ENCODE measurements around the gene CYP4F8. TPM values are rescaled to one million over a fixed set of nuclear protein-coding genes. Genes with fewer than 3 reads are reported as not detected.

CYP4F8 gene
- polyA plus RNA-seq, 1 donor = 0.08 TPM

Other genes with a start within 250 kb of the CYP4F8 start
- 32.7 TPM for gene AKAP8, start 235.4 kb upstream of the CYP4F8 start, polyA plus RNA-seq (ENCODE audit: insufficient read length)
- gene AKAP8L, start 196.2 kb upstream of the CYP4F8 start, polyA plus RNA-seq (ENCODE audit: insufficient read length) = 119 TPM
- 25.7 TPM for gene WIZ, start 165.3 kb upstream of the CYP4F8 start, polyA plus RNA-seq (ENCODE audit: insufficient read length)
- 1.1 TPM for gene RASAL3, start 150.7 kb upstream of the CYP4F8 start, polyA plus RNA-seq (ENCODE audit: insufficient read length)
- gene PGLYRP2, start 135.7 kb upstream of the CYP4F8 start, polyA plus RNA-seq (ENCODE audit: insufficient read length) = not detected
- gene CYP4F22, start 106.7 kb upstream of the CYP4F8 start, polyA plus RNA-seq (ENCODE audit: insufficient read length) = 0.28 TPM
- 1.4 TPM for gene CYP4F3, start 25.7 kb downstream of the CYP4F8 start, polyA plus RNA-seq (ENCODE audit: insufficient read length)
- gene CYP4F12, start 57.9 kb downstream of the CYP4F8 start, polyA plus RNA-seq (ENCODE audit: insufficient read length) = 1.1 TPM
- not detected for gene OR10H2, start 112.8 kb downstream of the CYP4F8 start, polyA plus RNA-seq (ENCODE audit: insufficient read length)
- not detected for gene OR10H3, start 122.8 kb downstream of the CYP4F8 start, polyA plus RNA-seq (ENCODE audit: insufficient read length)
- gene OR10H5, start 172.4 kb downstream of the CYP4F8 start, polyA plus RNA-seq (ENCODE audit: insufficient read length) = 0.13 TPM
- 0.03 TPM for gene OR10H1, start 200.4 kb downstream of the CYP4F8 start, polyA plus RNA-seq (ENCODE audit: insufficient read length)